Measurements from ENCODE around the gene NEK10. TPM values are rescaled to one million over a fixed set of nuclear protein-coding genes. Genes with fewer than 3 reads are reported as not detected.

The NEK10 gene
- total and polyA plus RNA-seq, 9 donors: 0.41 to 33.4 (median 1.1) TPM

GRCh38 chr3:27193056-27193455 lies 176.1 kb downstream of the NEK10 start:
- 82 to 89% (median 85%) methylated on average over 2 of the region's 2 CpGs for WGBS, 3 donors

GRCh38 chr3:27186013-27186412 lies 183.2 kb downstream of the NEK10 start:
- Histone ChIP-seq H3K4me3 (no peak overlapping the region), H3K27ac (no peak overlapping the region), H3K9me3 (no peaks in the 10 kb centered on the region), H3K27me3 (no peaks in the 10 kb centered on the region), H3K36me3 (no peaks in the 10 kb centered on the region), H3K4me1 (ENCODE audit: insufficient read depth) (no peaks in the 10 kb centered on the region)
- intact Hi-C loops (cut with DNase I): no loop called here
- no peak for TF ChIP-seq CTCF (IDR thresholded peaks at IDR 0.05)
- no peak for TF ChIP-seq POLR2A (IDR thresholded peaks at IDR 0.05)
- no peak for TF ChIP-seq EP300 (IDR thresholded peaks at IDR 0.05)
- no peak for DNase-seq
- WGBS, 3 donors: 85 to 93% (median 86%) methylated on average over 5 of the region's 5 CpGs

More at GRCh38 chr3:27193056-27193455, 176.1 kb downstream of the NEK10 start:
- no peaks in the 10 kb centered on the region for H3K9me3 ChIP-seq
- no peaks in the 10 kb centered on the region for H3K36me3 ChIP-seq
- H3K27me3 ChIP-seq: no peaks in the 10 kb centered on the region
- no peak for TF ChIP-seq EP300 (IDR thresholded peaks at IDR 0.05)
- TF ChIP-seq CTCF (IDR thresholded peaks at IDR 0.05): no peak
- TF ChIP-seq POLR2A (IDR thresholded peaks at IDR 0.05): no peak
- no peak for DNase-seq
- no peak overlapping the region for H3K4me3 ChIP-seq
- H3K4me1 ChIP-seq (ENCODE audit: insufficient read depth): peaks cover 1% of the 10 kb centered on the region
- no peak overlapping the region for H3K27ac ChIP-seq
- intact Hi-C loops (cut with DNase I): loop anchor here in 1 of 4 donors (5.0 kb wide), 1 partner anchor 1261 kb away; no protein-coding TSS in a partner anchor

GRCh38 chr3:27185231-27185989 lies 183.8 kb downstream of the NEK10 start:
- Histone ChIP-seq H3K36me3 (no peaks in the 10 kb centered on the region), H3K27me3 (no peaks in the 10 kb centered on the region), H3K9me3 (no peaks in the 10 kb centered on the region), H3K4me1 (ENCODE audit: insufficient read depth) (no peaks in the 10 kb centered on the region), H3K27ac (no peak overlapping the region), H3K4me3 (no peak overlapping the region)
- WGBS, 3 donors: 69 to 77% (median 73%) methylated on average over 2 of the region's 2 CpGs
- no peak for TF ChIP-seq CTCF (IDR thresholded peaks at IDR 0.05)
- no peak for TF ChIP-seq EP300 (IDR thresholded peaks at IDR 0.05)
- no peak for TF ChIP-seq POLR2A (IDR thresholded peaks at IDR 0.05)
- intact Hi-C loops (cut with DNase I): no loop called here
- DNase-seq: no peak

GRCh38 chr3:27184261-27184660 lies 184.9 kb downstream of the NEK10 start:
- no peak for TF ChIP-seq POLR2A (IDR thresholded peaks at IDR 0.05)
- TF ChIP-seq EP300 (IDR thresholded peaks at IDR 0.05): no peak
- no peak for TF ChIP-seq CTCF (IDR thresholded peaks at IDR 0.05)

More at GRCh38 chr3:27184261-27184660, 184.9 kb downstream of the NEK10 start:
- no peak overlapping the region for H3K27ac ChIP-seq
- no peaks in the 10 kb centered on the region for H3K36me3 ChIP-seq
- no peak for DNase-seq
- H3K4me1 ChIP-seq (ENCODE audit: insufficient read depth): no peaks in the 10 kb centered on the region
- no peak overlapping the region for H3K4me3 ChIP-seq
- no peaks in the 10 kb centered on the region for H3K9me3 ChIP-seq
- 51 to 57% (median 51%) methylated on average over 2 of the region's 2 CpGs for WGBS, 3 donors
- intact Hi-C loops (cut with DNase I): no loop called here
- no peaks in the 10 kb centered on the region for H3K27me3 ChIP-seq

Measured in ovary (tissue), 9 donors.